Activated CD4-positive, alpha-beta memory T cell treated with anti-CD3 and anti-CD28 coated beads for 36 hours (primary cell): ENCODE results near the gene DOK7. TPM values are rescaled to one million over a fixed set of nuclear protein-coding genes. Genes with fewer than 3 reads are reported as not detected.

Experiments used
- CTCF ChIA-PET: fragments of 350-600 bp; sonication (Branson Sonifier 250); formaldehyde crosslinking; loops from one replicate; lab custom pipeline; 2021; ENCODE audit warnings: antibody characterized with exemption, inconsistent platforms; lab: Charles Lee
- POLR2A ChIA-PET: fragments of 350-600 bp; sonication (Branson Sonifier 250); formaldehyde crosslinking; loops from one replicate; lab custom pipeline; 2021; ENCODE audit warnings: antibody characterized with exemption; lab: Charles Lee
- DNase-seq: peaks from one replicate; pipeline ENCODE4 v3.0.0-alpha.2; 2020
- H3K27ac Mint-ChIP-seq: one replicate; pipeline ENCODE4 v1.8.0; 2021; ENCODE audit warnings: mixed read lengths
- H3K27me3 Mint-ChIP-seq: one replicate; pipeline ENCODE4 v1.8.0; 2021; ENCODE audit warnings: mixed read lengths
- H3K36me3 Mint-ChIP-seq: one replicate; pipeline ENCODE4 v1.8.0; 2021; ENCODE audit warnings: mixed read lengths
- H3K4me1 Mint-ChIP-seq: one replicate; pipeline ENCODE4 v1.8.0; 2021; ENCODE audit warnings: low read depth, mixed read lengths
- H3K4me3 Mint-ChIP-seq: one replicate; pipeline ENCODE4 v1.8.0; 2021; ENCODE audit warnings: mild to moderate bottlenecking, mixed read lengths
- H3K9me3 Mint-ChIP-seq: one replicate; pipeline ENCODE4 v1.8.0; 2021; ENCODE audit warnings: mixed read lengths
- intact Hi-C: fragments of 100-400 bp; cut with micrococcal nuclease; formaldehyde crosslinking; loops from one replicate; pipeline ENCODE4 v1.15.1; 2023
- total RNA-seq, 2 experiments: library from RNA; stranded (reverse); gene quantifications; one replicate each; pipeline ENCODE4 v1.2.3, GENCODE V29; 2021

DOK7 gene
- not detected for total RNA-seq

GRCh38 chr4:3462790-3463415 lies at the start of gene DOK7:
Gene DOK7, plus strand, starts transcription at chr4:3463306. Its CDS starts 70 bp downstream, at chr4:3463376.
- no peak for DNase-seq
- no peaks in the 10 kb centered on the region for H3K36me3 Mint-ChIP-seq
- ChIA-PET CTCF (no interaction called here), POLR2A (no interaction called here)
- no peaks in the 10 kb centered on the region for H3K9me3 Mint-ChIP-seq
- peaks cover 17% of the 10 kb centered on the region for H3K27me3 Mint-ChIP-seq
- no peak within 1 kb of the TSS for H3K4me3 Mint-ChIP-seq
- H3K27ac Mint-ChIP-seq: no peak within 1 kb of the TSS
- no peaks in the 10 kb centered on the region for H3K4me1 Mint-ChIP-seq
- intact Hi-C loops: no loop called here

- CTCF ChIA-PET: no interaction called here
- H3K4me1 Mint-ChIP-seq: no peaks in the 10 kb centered on the region
- POLR2A ChIA-PET: no interaction called here
- no peaks in the 10 kb centered on the region for H3K9me3 Mint-ChIP-seq
- intact Hi-C loops: no loop called here
- no peaks in the 10 kb centered on the region for H3K36me3 Mint-ChIP-seq
- no peak overlapping the region for H3K4me3 Mint-ChIP-seq
- no peak overlapping the region for H3K27ac Mint-ChIP-seq
- DNase-seq: no peak
- no peaks in the 10 kb centered on the region for H3K27me3 Mint-ChIP-seq
Measured at GRCh38 chr4:3413675-3414420, 49.3 kb upstream of the DOK7 start.

GRCh38 chr4:3414421-3415279 lies 48.5 kb upstream of the DOK7 start:
- Mint-ChIP-seq H3K9me3 (no peaks in the 10 kb centered on the region), H3K4me1 (no peaks in the 10 kb centered on the region), H3K27ac (no peak overlapping the region), H3K27me3 (no peaks in the 10 kb centered on the region), H3K4me3 (no peak overlapping the region), H3K36me3 (no peaks in the 10 kb centered on the region)
- ChIA-PET CTCF (no interaction called here), POLR2A (no interaction called here)
- DNase-seq: no peak
- intact Hi-C loops: no loop called here

- intact Hi-C loops: no loop called here
- POLR2A ChIA-PET: no interaction called here
- Mint-ChIP-seq H3K36me3 (no peaks in the 10 kb centered on the region), H3K27me3 (no peaks in the 10 kb centered on the region), H3K4me3 (no peak overlapping the region), H3K4me1 (no peaks in the 10 kb centered on the region), H3K27ac (no peak overlapping the region), H3K9me3 (no peaks in the 10 kb centered on the region)
- CTCF ChIA-PET: interaction anchor here (0.5 kb wide), 1 partner anchor 17 kb away, joined by 3 read pairs; no protein-coding TSS in a partner anchor
- no peak for DNase-seq
Measured at GRCh38 chr4:3415471-3416141, 47.5 kb upstream of the DOK7 start.

- DNase-seq: no peak
- Mint-ChIP-seq H3K36me3 (no peaks in the 10 kb centered on the region), H3K27ac (no peak overlapping the region), H3K4me1 (no peaks in the 10 kb centered on the region), H3K9me3 (no peaks in the 10 kb centered on the region), H3K27me3 (no peaks in the 10 kb centered on the region), H3K4me3 (no peak overlapping the region)
- ChIA-PET POLR2A (no interaction called here), CTCF (no interaction called here)
- intact Hi-C loops: no loop called here
Measured at GRCh38 chr4:3416270-3416669, 46.8 kb upstream of the DOK7 start.

GRCh38 chr4:3416821-3417221 lies 46.3 kb upstream of the DOK7 start:
- ChIA-PET POLR2A (no interaction called here), CTCF (no interaction called here)
- intact Hi-C loops: no loop called here
- H3K4me1 Mint-ChIP-seq: no peaks in the 10 kb centered on the region
- H3K9me3 Mint-ChIP-seq: no peaks in the 10 kb centered on the region
- DNase-seq: no peak
- no peaks in the 10 kb centered on the region for H3K36me3 Mint-ChIP-seq
- no peak overlapping the region for H3K27ac Mint-ChIP-seq
- H3K4me3 Mint-ChIP-seq: no peak overlapping the region
- no peaks in the 10 kb centered on the region for H3K27me3 Mint-ChIP-seq

- Mint-ChIP-seq H3K36me3 (no peaks in the 10 kb centered on the region), H3K4me1 (no peaks in the 10 kb centered on the region), H3K27me3 (no peaks in the 10 kb centered on the region), H3K4me3 (no peak overlapping the region), H3K27ac (no peak overlapping the region), H3K9me3 (no peaks in the 10 kb centered on the region)
- ChIA-PET POLR2A (no interaction called here), CTCF (interaction anchor here (0.7 kb wide), 1 partner anchor 224 kb away, joined by 3 read pairs; no protein-coding TSS in a partner anchor)
- no peak for DNase-seq
- intact Hi-C loops: no loop called here
Measured at GRCh38 chr4:3417448-3417847, 45.7 kb upstream of the DOK7 start.

GRCh38 chr4:3418029-3418762 lies 44.9 kb upstream of the DOK7 start:
- H3K36me3 Mint-ChIP-seq: no peaks in the 10 kb centered on the region
- no peaks in the 10 kb centered on the region for H3K4me1 Mint-ChIP-seq
- no peaks in the 10 kb centered on the region for H3K27me3 Mint-ChIP-seq
- POLR2A ChIA-PET: no interaction called here
- no peak overlapping the region for H3K27ac Mint-ChIP-seq
- CTCF ChIA-PET: interaction anchor here (0.7 kb wide), 1 partner anchor 225 kb away, joined by 3 read pairs; no protein-coding TSS in a partner anchor
- H3K9me3 Mint-ChIP-seq: no peaks in the 10 kb centered on the region
- no peak for DNase-seq
- H3K4me3 Mint-ChIP-seq: no peak overlapping the region
- intact Hi-C loops: no loop called here

- no peaks in the 10 kb centered on the region for H3K9me3 Mint-ChIP-seq
- no peaks in the 10 kb centered on the region for H3K27me3 Mint-ChIP-seq
- ChIA-PET POLR2A (no interaction called here), CTCF (no interaction called here)
- DNase-seq: no peak
- intact Hi-C loops: no loop called here
- no peaks in the 10 kb centered on the region for H3K36me3 Mint-ChIP-seq
- no peak overlapping the region for H3K4me3 Mint-ChIP-seq
- no peak overlapping the region for H3K27ac Mint-ChIP-seq
- no peaks in the 10 kb centered on the region for H3K4me1 Mint-ChIP-seq
Measured at GRCh38 chr4:3419836-3420605, 43.1 kb upstream of the DOK7 start.

- no peaks in the 10 kb centered on the region for H3K36me3 Mint-ChIP-seq
- intact Hi-C loops: no loop called here
- H3K27ac Mint-ChIP-seq: no peak overlapping the region
- ChIA-PET POLR2A (no interaction called here), CTCF (no interaction called here)
- H3K27me3 Mint-ChIP-seq: no peaks in the 10 kb centered on the region
- no peaks in the 10 kb centered on the region for H3K4me1 Mint-ChIP-seq
- H3K4me3 Mint-ChIP-seq: no peak overlapping the region
- no peaks in the 10 kb centered on the region for H3K9me3 Mint-ChIP-seq
- DNase-seq: no peak
Measured at GRCh38 chr4:3420606-3420955, 42.5 kb upstream of the DOK7 start.

GRCh38 chr4:3420956-3421355 lies 42.1 kb upstream of the DOK7 start:
- POLR2A ChIA-PET: no interaction called here
- Mint-ChIP-seq H3K9me3 (no peaks in the 10 kb centered on the region), H3K27me3 (no peaks in the 10 kb centered on the region), H3K4me3 (no peak overlapping the region), H3K36me3 (no peaks in the 10 kb centered on the region), H3K27ac (no peak overlapping the region), H3K4me1 (no peaks in the 10 kb centered on the region)
- CTCF ChIA-PET: no interaction called here
- DNase-seq: no peak
- intact Hi-C loops: no loop called here
